ENCODE data around the gene CMIP. TPM values are rescaled to one million over a fixed set of nuclear protein-coding genes. Genes with fewer than 3 reads are reported as not detected.

CMIP gene
- polyA plus RNA-seq, 3 donors: 0.85 to 61.9 (median 0.93) TPM

- WGBS (ENCODE audit: insufficient coverage): 87% methylated on average over 5 of the region's 7 CpGs
- no peaks in the 10 kb centered on the region for H3K4me1 ChIP-seq (ENCODE audit: control insufficient read depth in 1 of 2, insufficient read depth in 2 of 2, low read length in 2 of 2)
- peaks cover 99% of the 10 kb centered on the region for H4K20me1 ChIP-seq (ENCODE audit: insufficient read depth, low read length)
- H3K9me3 ChIP-seq (replicated peaks in 1 of 2; ENCODE audit: control insufficient read depth in 1 of 2, insufficient read depth in 1 of 2, low read length in 2 of 2): no peaks in the 10 kb centered on the region
- no peak overlapping the region for H2AFZ ChIP-seq (ENCODE audit: insufficient read depth, low read depth, low read length, poor library complexity, severe bottlenecking)
- TF ChIP-seq, protein P1, sequence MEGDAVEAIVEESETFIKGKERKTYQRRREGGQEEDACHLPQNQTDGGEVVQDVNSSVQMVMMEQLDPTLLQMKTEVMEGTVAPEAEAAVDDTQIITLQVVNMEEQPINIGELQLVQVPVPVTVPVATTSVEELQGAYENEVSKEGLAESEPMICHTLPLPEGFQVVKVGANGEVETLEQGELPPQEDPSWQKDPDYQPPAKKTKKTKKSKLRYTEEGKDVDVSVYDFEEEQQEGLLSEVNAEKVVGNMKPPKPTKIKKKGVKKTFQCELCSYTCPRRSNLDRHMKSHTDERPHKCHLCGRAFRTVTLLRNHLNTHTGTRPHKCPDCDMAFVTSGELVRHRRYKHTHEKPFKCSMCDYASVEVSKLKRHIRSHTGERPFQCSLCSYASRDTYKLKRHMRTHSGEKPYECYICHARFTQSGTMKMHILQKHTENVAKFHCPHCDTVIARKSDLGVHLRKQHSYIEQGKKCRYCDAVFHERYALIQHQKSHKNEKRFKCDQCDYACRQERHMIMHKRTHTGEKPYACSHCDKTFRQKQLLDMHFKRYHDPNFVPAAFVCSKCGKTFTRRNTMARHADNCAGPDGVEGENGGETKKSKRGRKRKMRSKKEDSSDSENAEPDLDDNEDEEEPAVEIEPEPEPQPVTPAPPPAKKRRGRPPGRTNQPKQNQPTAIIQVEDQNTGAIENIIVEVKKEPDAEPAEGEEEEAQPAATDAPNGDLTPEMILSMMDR (IDR thresholded peaks at IDR 0.05): no peak
- no peak for DNase-seq
- Mint-ChIP-seq H3K27me3 (ENCODE audit: low read depth in 3 of 3) (no peaks in the 10 kb centered on the region), H3K36me3 (peaks cover 8 to 23% of the 10 kb centered on the region in 2 donors), H3K4me3 (no peak overlapping the region), H3K9me3 (no peaks in the 10 kb centered on the region), H3K4me1 (peaks cover 2% of the 10 kb centered on the region), H3K27ac (peak overlapping the region in 3 of 7 donors; percentile 22 to 66 (median 54))
- no peak overlapping the region for H3K4me2 ChIP-seq (replicated peaks; ENCODE audit: extremely low read depth, low read length, poor library complexity, severe bottlenecking)
- intact Hi-C loops (cut with micrococcal nuclease): no loop called here
- H3K27me3 ChIP-seq (ENCODE audit: control insufficient read depth in 2 of 2, insufficient read depth in 2 of 2, low read length in 2 of 2): no peaks in the 10 kb centered on the region
- H3K27ac ChIP-seq (ENCODE audit: low read depth in 1 of 2, low read length in 2 of 2): no peak overlapping the region
- no peak overlapping the region for H3K9ac ChIP-seq (ENCODE audit: insufficient read depth, low read length, poor library complexity, severe bottlenecking)
- peaks cover 4 to 45% of the 10 kb centered on the region in 2 donors for H3K36me3 ChIP-seq (replicated peaks in 1 of 2; ENCODE audit: control insufficient read depth in 1 of 2, insufficient read depth in 2 of 2, low read length in 2 of 2)
- peaks cover 89% of the 10 kb centered on the region for H3K79me2 ChIP-seq (ENCODE audit: insufficient read depth, low read length)
- no peak overlapping the region for H3K4me3 ChIP-seq (replicated peaks in 1 of 3; ENCODE audit: low read depth in 2 of 3, low read length in 3 of 3)
Measured at GRCh38 chr16:81574168-81574567, 129.6 kb downstream of the CMIP start.

- WGBS (ENCODE audit: insufficient coverage): 93% methylated on average over 6 of the region's 6 CpGs
- Histone ChIP-seq H3K79me2 (ENCODE audit: insufficient read depth, low read length) (peaks cover 87% of the 10 kb centered on the region), H2AFZ (ENCODE audit: insufficient read depth, low read depth, low read length, poor library complexity, severe bottlenecking) (no peak overlapping the region), H3K4me1 (ENCODE audit: control insufficient read depth in 1 of 2, insufficient read depth in 2 of 2, low read length in 2 of 2) (no peaks in the 10 kb centered on the region), H3K9me3 (replicated peaks in 1 of 2; ENCODE audit: control insufficient read depth in 1 of 2, insufficient read depth in 1 of 2, low read length in 2 of 2) (no peaks in the 10 kb centered on the region), H3K27me3 (ENCODE audit: control insufficient read depth in 2 of 2, insufficient read depth in 2 of 2, low read length in 2 of 2) (no peaks in the 10 kb centered on the region), H3K27ac (ENCODE audit: low read depth in 1 of 2, low read length in 2 of 2) (no peak overlapping the region), H3K4me2 (replicated peaks; ENCODE audit: extremely low read depth, low read length, poor library complexity, severe bottlenecking) (no peak overlapping the region), H3K9ac (ENCODE audit: insufficient read depth, low read length, poor library complexity, severe bottlenecking) (no peak overlapping the region), H4K20me1 (ENCODE audit: insufficient read depth, low read length) (peaks cover 99% of the 10 kb centered on the region), H3K4me3 (replicated peaks in 1 of 3; ENCODE audit: low read depth in 2 of 3, low read length in 3 of 3) (no peak overlapping the region), H3K36me3 (replicated peaks in 1 of 2; ENCODE audit: control insufficient read depth in 1 of 2, insufficient read depth in 2 of 2, low read length in 2 of 2) (peaks cover 4 to 36% of the 10 kb centered on the region in 2 donors)
- no peaks in the 10 kb centered on the region for H3K27me3 Mint-ChIP-seq (ENCODE audit: low read depth in 3 of 3)
- intact Hi-C loops (cut with micrococcal nuclease): no loop called here
- no peaks in the 10 kb centered on the region for H3K9me3 Mint-ChIP-seq
- no peak overlapping the region for H3K4me3 Mint-ChIP-seq
- H3K27ac Mint-ChIP-seq: peak overlapping the region in 4 of 7 donors; percentile 22 to 90 (median 42)
- peaks cover 3% of the 10 kb centered on the region for H3K4me1 Mint-ChIP-seq
- no peak for DNase-seq
- TF ChIP-seq, protein P1 (IDR thresholded peaks at IDR 0.05): no peak
- peaks cover 9 to 16% of the 10 kb centered on the region in 2 donors for H3K36me3 Mint-ChIP-seq
Measured at GRCh38 chr16:81575307-81575706, 130.7 kb downstream of the CMIP start.

All from CD14-positive monocyte (primary cell).